ENCODE measurements around the gene SAC3D1. TPM values are rescaled to one million over a fixed set of nuclear protein-coding genes. Genes with fewer than 3 reads are reported as not detected.

Gene SAC3D1
- polyA plus RNA-seq, 1 of the 3 experiments (the other 2 are of a cell fraction): 22.5 TPM

DNA sequence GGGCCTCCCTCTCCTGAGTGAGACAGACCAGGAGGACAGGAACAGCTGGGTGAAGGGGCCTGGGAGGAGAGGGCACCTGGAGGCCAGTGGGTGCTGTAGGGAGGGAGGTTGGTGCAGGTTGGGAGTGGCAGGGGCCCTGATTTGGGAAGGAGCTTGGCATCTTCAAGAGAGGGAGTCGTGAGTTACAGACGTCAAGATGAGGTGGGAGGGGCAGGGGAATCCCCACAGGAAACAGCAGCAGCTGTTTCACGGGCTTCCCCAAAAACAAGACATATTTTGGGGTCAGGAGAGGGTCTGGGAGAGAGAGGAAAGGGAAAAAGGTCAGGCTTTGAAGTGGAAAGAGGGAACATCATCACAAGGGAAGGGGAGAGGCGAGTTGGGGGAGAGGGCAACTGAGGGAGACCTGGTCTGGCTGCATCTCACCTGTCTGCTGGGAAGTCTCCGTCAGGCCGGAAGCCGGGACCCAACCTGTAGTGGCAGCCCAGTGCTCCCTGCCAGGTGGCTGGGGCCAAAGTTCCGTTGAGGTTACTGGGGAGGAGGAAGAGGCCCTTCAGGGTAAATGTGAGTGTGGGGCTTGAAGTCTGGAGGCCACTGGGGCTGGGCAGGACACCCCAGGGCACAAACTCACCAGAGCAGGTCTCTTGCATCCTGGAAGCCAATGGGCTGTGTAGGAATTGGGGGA, 13.0 kb downstream of the SAC3D1 start (continued):
- no peak for TF ChIP-seq RAD21 (IDR thresholded peaks at IDR 0.05; ENCODE audit: low read length)
- TF ChIP-seq EP300 (IDR thresholded peaks at IDR 0.05; ENCODE audit: borderline replicate concordance in 1 of 2, low read depth in 1 of 2, low read length in 1 of 2): no peak
- TF ChIP-seq TCF12 (IDR thresholded peaks at IDR 0.05): no peak
- TF ChIP-seq TAF1 (IDR thresholded peaks at IDR 0.05; ENCODE audit: borderline replicate concordance, low read depth, low read length): no peak
- TF ChIP-seq CTCF (IDR thresholded peaks at IDR 0.05): no peak
- TF ChIP-seq, protein P1, sequence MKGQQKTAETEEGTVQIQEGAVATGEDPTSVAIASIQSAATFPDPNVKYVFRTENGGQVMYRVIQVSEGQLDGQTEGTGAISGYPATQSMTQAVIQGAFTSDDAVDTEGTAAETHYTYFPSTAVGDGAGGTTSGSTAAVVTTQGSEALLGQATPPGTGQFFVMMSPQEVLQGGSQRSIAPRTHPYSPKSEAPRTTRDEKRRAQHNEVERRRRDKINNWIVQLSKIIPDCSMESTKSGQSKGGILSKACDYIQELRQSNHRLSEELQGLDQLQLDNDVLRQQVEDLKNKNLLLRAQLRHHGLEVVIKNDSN (IDR thresholded peaks at IDR 0.05; ENCODE audit: borderline replicate concordance, low read depth): no peak
- no peak for TF ChIP-seq RFX5 (IDR thresholded peaks at IDR 0.05; ENCODE audit: low read length)
- no peak for TF ChIP-seq JUND (IDR thresholded peaks at IDR 0.05)
- TF ChIP-seq POLR2AphosphoS5 (IDR thresholded peaks at IDR 0.05; ENCODE audit: low read depth, low read length): no peak
- TF ChIP-seq CHD2 (IDR thresholded peaks at IDR 0.05; ENCODE audit: low read length, partially characterized antibody): no peak

DNA sequence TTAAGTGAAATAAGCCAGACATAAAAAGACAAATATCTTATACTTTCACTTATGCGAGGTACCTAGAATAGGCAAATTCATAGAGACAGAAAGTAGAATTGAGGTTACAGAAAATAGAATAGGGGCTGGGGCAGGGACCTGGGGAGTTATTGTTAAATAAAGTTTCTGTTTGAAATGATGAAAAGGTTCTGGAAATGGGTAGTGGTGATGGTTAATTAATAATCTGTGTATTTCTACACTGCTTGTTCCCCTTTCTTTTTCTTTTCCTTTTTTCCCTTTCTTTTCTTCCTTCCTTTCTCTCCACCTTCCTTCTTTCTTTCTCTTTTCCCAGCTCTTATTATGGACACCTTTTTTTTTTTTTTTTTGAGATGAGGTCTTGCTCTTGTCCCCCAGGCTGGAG, 14.5 kb downstream of the SAC3D1 start:
- Histone ChIP-seq H3K79me2 (ENCODE audit: insufficient read depth) (no peaks in the 10 kb centered on the region), H2AFZ (ENCODE audit: low read depth) (no peak overlapping the region), H3K27me3 (ENCODE audit: insufficient read depth) (no peaks in the 10 kb centered on the region), H3K4me2 (no peak overlapping the region), H3K27ac (ENCODE audit: low read depth in 2 of 2, low read length in 1 of 2) (no peak overlapping the region), H3K9ac (no peak overlapping the region), H3K9me2 (no peaks in the 10 kb centered on the region), H4K20me1 (ENCODE audit: insufficient read depth) (no peaks in the 10 kb centered on the region), H3K4me3 (ENCODE audit: low read depth in 2 of 2, low read length in 1 of 2) (no peak overlapping the region), H3K36me3 (replicated peaks in 1 of 2; ENCODE audit: control insufficient read depth in 1 of 2, insufficient read depth in 2 of 2, low read length in 1 of 2) (no peaks in the 10 kb centered on the region), H3F3A (replicated peaks; ENCODE audit: insufficient read depth) (peaks cover 3% of the 10 kb centered on the region), H3K4me1 (ENCODE audit: control insufficient read depth in 1 of 2, insufficient read depth in 2 of 2, low read depth in 1 of 2, low read length in 1 of 2) (no peaks in the 10 kb centered on the region), H3K9me3 (no peaks in the 10 kb centered on the region)
- ChIA-PET POLR2A (interaction anchor here (0.7 kb wide), 1 partner anchor 333 kb away, joined by 4 read pairs; no protein-coding TSS in a partner anchor), CTCF (interaction anchor here (1.2 kb wide), 1 partner anchor 56 kb away, joined by 3 read pairs; the partner anchor contains the start of gene TM7SF2)
- TF ChIP-seq, protein P2, sequence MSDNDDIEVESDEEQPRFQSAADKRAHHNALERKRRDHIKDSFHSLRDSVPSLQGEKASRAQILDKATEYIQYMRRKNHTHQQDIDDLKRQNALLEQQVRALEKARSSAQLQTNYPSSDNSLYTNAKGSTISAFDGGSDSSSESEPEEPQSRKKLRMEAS (IDR thresholded peaks at IDR 0.05; ENCODE audit: low read depth): no peak
- no peak for TF ChIP-seq ELF1 (IDR thresholded peaks at IDR 0.05)
- no peak for TF ChIP-seq FOSL2 (IDR thresholded peaks at IDR 0.05; ENCODE audit: borderline replicate concordance, low read depth)
- TF ChIP-seq RAD21 (IDR thresholded peaks at IDR 0.05; ENCODE audit: low read length): no peak
- no peak for TF ChIP-seq NRF1 (IDR thresholded peaks at IDR 0.05; ENCODE audit: low read depth, low read length)
- TF ChIP-seq YY1 (IDR thresholded peaks at IDR 0.05; ENCODE audit: low read depth): no peak
- DNase-seq: no peak
- WGBS (ENCODE audit: low lambda C conversion rate): 17% methylated on average over 1 of the region's 1 CpG

Data from SK-N-SH (cell line).